GM19193 (cell line): ENCODE measurements around the gene SLC13A2.

Source experiments
- POLR2A ChIP-seq: IDR thresholded peaks from 4 replicates; pipeline ENCODE4 v1.6.1; 2011; ENCODE audit not compliant: insufficient read depth, insufficient read length; ENCODE audit errors: extremely low read depth

Gene SLC13A2

GRCh38 chr17:28532050-28532960, 58.9 kb downstream of the SLC13A2 start:
- no peak for TF ChIP-seq POLR2A

GRCh38 chr17:28533091-28533807, 59.8 kb downstream of the SLC13A2 start:
- no peak for TF ChIP-seq POLR2A

GRCh38 chr17:28534740-28535375, 61.4 kb downstream of the SLC13A2 start:
- TF ChIP-seq POLR2A = no peak

- TF ChIP-seq POLR2A = no peak
These were observed 63.2 kb downstream of the SLC13A2 start for GRCh38 chr17:28536532-28537218.

GRCh38 chr17:28537219-28537610, 63.8 kb downstream of the SLC13A2 start:
- no peak for TF ChIP-seq POLR2A

- TF ChIP-seq POLR2A = no peak
These were observed 65.0 kb downstream of the SLC13A2 start for GRCh38 chr17:28538296-28538895.

GRCh38 chr17:28540231-28540630, 66.8 kb downstream of the SLC13A2 start:
- TF ChIP-seq POLR2A = no peak

GRCh38 chr17:28541439-28541838, 68.0 kb downstream of the SLC13A2 start:
- no peak for TF ChIP-seq POLR2A

- no peak for TF ChIP-seq POLR2A
These were observed 71.1 kb downstream of the SLC13A2 start for GRCh38 chr17:28544402-28545140.

- no peak for TF ChIP-seq POLR2A
These were observed 71.7 kb downstream of the SLC13A2 start for GRCh38 chr17:28545141-28545503.

GRCh38 chr17:28545787-28546415, 72.5 kb downstream of the SLC13A2 start:
- TF ChIP-seq POLR2A = no peak

- TF ChIP-seq POLR2A = no peak
These were observed 73.7 kb downstream of the SLC13A2 start for GRCh38 chr17:28547096-28547622.
